K562 (cell line): ENCODE results near the gene ASCC2. TPM values are rescaled to one million over a fixed set of nuclear protein-coding genes. Genes with fewer than 3 reads are reported as not detected.
A peak's percentile ranks its signal among the peaks of the same experiment; 100 is the strongest.

Experiments used
- ATAC-seq: fragments of 200-7000 bp; cut with Tn5 transposase; 3 replicates; pipeline ENCODE4 v1.9.1; 2020; ENCODE audit warnings: moderate library complexity
- BruUV-seq: library from RNA; stranded (reverse); fragments of 400-500 nt; replicated peaks from 2 replicates; lab custom pipeline; 2021; lab: Mats Ljungman, UMichigan
- CTCF ChIA-PET: fragments of 300-600 bp; formaldehyde crosslinking; extraction: SDS; loops from one replicate; lab custom pipeline; 2021; ENCODE audit warnings: low intra/inter-chr PET ratio; lab: Yijun Ruan, JAX
- POLR2A ChIA-PET: fragments of 300-600, 350-650 bp; sonication (Branson Sonifier 250); formaldehyde crosslinking; extraction: SDS; loops from one replicate; lab custom pipeline; 2021; ENCODE audit warnings: antibody characterized with exemption, inconsistent platforms; lab: Yijun Ruan, JAX
- DNase-seq, 4 experiments: peaks; one replicate each; pipeline versions ENCODE4 v3.0.0 to v3.0.0-alpha.2; 2011 to 2018; ENCODE audit warnings: low spot score in 3 of 4, mixed read lengths in 3 of 4; ENCODE audit errors: extremely low read depth in 1 of 4
- FAIRE-seq: peaks from 2 replicates; lab custom pipeline; 2011; peaks lifted over from hg19 to GRCh38; lab: Jason Lieb, UNC
- H2AFZ ChIP-seq: 2 replicates; pipeline ENCODE4 v1.6.0; 2011; ENCODE audit warnings: low read depth, low read length, control low read depth, inconsistent platforms
- H3K27ac ChIP-seq: fragments of 200-600 bp; 3 replicates; pipeline ENCODE4 v1.8.0; 2011; ENCODE audit warnings: low read depth, mild to moderate bottlenecking, control low read depth, inconsistent platforms, low read length, moderate library complexity, mixed read lengths; ENCODE audit errors: extremely low read depth
- H3K27me3 ChIP-seq, 2 experiments: fragments of 300-600 bp in 1 of 2; 2 replicates in 1 of 2; 3 replicates in 1 of 2; pipeline versions ENCODE4 v1.6.0 to v1.8.0; 2011; ENCODE audit warnings: inconsistent platforms in 2 of 2, low read length in 2 of 2, mild to moderate bottlenecking in 1 of 2, mixed read lengths in 1 of 2, moderate library complexity in 1 of 2; ENCODE audit not compliant: control insufficient read depth in 2 of 2, insufficient read depth in 2 of 2
- H3K36me3 ChIP-seq: fragments of 300-600 bp; 3 replicates; pipeline ENCODE4 v1.8.0; 2011; ENCODE audit warnings: mild to moderate bottlenecking, low read length, inconsistent platforms; ENCODE audit not compliant: control insufficient read depth, insufficient read depth
- H3K4me1 ChIP-seq, 2 experiments: fragments of 200-600 bp in 1 of 2; replicated peaks in 1 of 2; 2 replicates in 1 of 2; 3 replicates in 1 of 2; pipeline versions ENCODE4 v1.5.1 to v1.8.0; 2011; ENCODE audit warnings: inconsistent platforms in 2 of 2, low read length in 2 of 2, mild to moderate bottlenecking in 1 of 2, mixed read lengths in 1 of 2, moderate library complexity in 1 of 2; ENCODE audit not compliant: control insufficient read depth in 2 of 2, insufficient read depth in 2 of 2
- H3K4me2 ChIP-seq: 2 replicates; pipeline ENCODE4 v1.6.1; 2011; ENCODE audit warnings: low read length, control low read depth, inconsistent platforms, mixed read lengths; ENCODE audit not compliant: insufficient read depth
- H3K4me3 ChIP-seq: fragments of 200-600 bp; sonication (generic), shearing (Covaris generic); 2 replicates; pipeline ENCODE4 v1.5.1; 2016; ENCODE audit warnings: control low read depth, inconsistent platforms
- H3K79me2 ChIP-seq: fragments of 200-600 bp; 3 replicates; pipeline ENCODE4 v1.8.0; 2011; ENCODE audit warnings: low read length, inconsistent platforms; ENCODE audit not compliant: control insufficient read depth, insufficient read depth
- H3K9ac ChIP-seq, 2 experiments: 2 replicates each; pipeline versions ENCODE4 v1.6.0 to v1.6.1; 2011; ENCODE audit warnings: low read depth in 2 of 2, low read length in 2 of 2, control low read depth in 1 of 2, inconsistent platforms in 1 of 2, mild to moderate bottlenecking in 1 of 2, mixed read lengths in 1 of 2; ENCODE audit not compliant: insufficient read depth in 1 of 2
- H3K9me1 ChIP-seq: one replicate; pipeline ENCODE4 v1.6.0; 2011; ENCODE audit warnings: inconsistent platforms, mild to moderate bottlenecking, low read length, moderate library complexity; ENCODE audit not compliant: control insufficient read depth, insufficient read depth
- H3K9me3 ChIP-seq: replicated peaks from 2 replicates; pipeline ENCODE4 v1.5.1; 2011; ENCODE audit warnings: low read depth, low read length, inconsistent platforms; ENCODE audit not compliant: control insufficient read depth, insufficient read depth
- H4K20me1 ChIP-seq: replicated peaks from 2 replicates; pipeline ENCODE4 v1.6.1; 2011; ENCODE audit warnings: low read length, inconsistent platforms, mixed read lengths; ENCODE audit not compliant: control insufficient read depth, insufficient read depth
- ARID2 ChIP-seq: fragments of 450-650 bp; IDR thresholded peaks from 2 replicates; pipeline ENCODE4 v1.6.1; 2017; ENCODE audit warnings: antibody characterized with exemption, mild to moderate bottlenecking
- CEBPB ChIP-seq: fragments of 450-650 bp; IDR thresholded peaks from 2 replicates; pipeline ENCODE4 v1.6.1; 2016; ENCODE audit warnings: missing genetic modification characterization, missing compliant biosample characterization
- NCOR1 ChIP-seq: fragments of 450-650 bp; IDR thresholded peaks from 2 replicates; pipeline ENCODE4 v1.6.1; 2016; ENCODE audit warnings: mild to moderate bottlenecking, moderate library complexity
- NFE2L1 ChIP-seq: fragments of 450-650 bp; IDR thresholded peaks from 2 replicates; pipeline ENCODE4 v1.6.1; 2016; ENCODE audit warnings: missing genetic modification characterization, low read depth, mild to moderate bottlenecking, missing compliant biosample characterization, moderate library complexity, borderline replicate concordance
- OTX1 ChIP-seq: fragments of 450-650 bp; formaldehyde crosslinking; IDR thresholded peaks from 2 replicates; pipeline ENCODE4 v1.4.0; 2022; ENCODE audit warnings: mild to moderate bottlenecking
- SIRT6 ChIP-seq: IDR thresholded peaks from one replicate; pipeline ENCODE4 v1.6.1; 2012; ENCODE audit warnings: low read depth, mild to moderate bottlenecking, control low read depth, inconsistent platforms, low read length, moderate library complexity
- SMARCC2 ChIP-seq: fragments of 450-650 bp; IDR thresholded peaks from 2 replicates; pipeline ENCODE4 v1.6.1; 2017; ENCODE audit warnings: antibody characterized with exemption, moderate library complexity, mild to moderate bottlenecking, low read depth
- TFAP4 ChIP-seq: sonication (generic); formaldehyde crosslinking; IDR thresholded peaks from 2 replicates; pipeline ENCODE4 v1.8.0; 2022; ENCODE audit warnings: missing genetic modification reagents, mild to moderate bottlenecking, moderate library complexity, borderline replicate concordance
- TGIF2 ChIP-seq: sonication (generic); formaldehyde crosslinking; IDR thresholded peaks from 2 replicates; pipeline ENCODE4 v1.8.1; 2022; ENCODE audit warnings: mild to moderate bottlenecking, missing genetic modification reagents, moderate library complexity
- ZFX ChIP-seq: sonication (generic); formaldehyde crosslinking; IDR thresholded peaks from 2 replicates; pipeline ENCODE4 v1.8.0; 2022; ENCODE audit warnings: mild to moderate bottlenecking, missing genetic modification reagents, moderate library complexity
- ZNF436 ChIP-seq: fragments of 250-450, 450-650 bp; sonication (Bioruptor Pico); formaldehyde crosslinking; IDR thresholded peaks from 2 replicates; pipeline ENCODE4 v1.7.0; 2020; ENCODE audit warnings: mild to moderate bottlenecking
- ZNF583 ChIP-seq: fragments of 250-450 bp; sonication (Bioruptor Pico); IDR thresholded peaks from 2 replicates; pipeline ENCODE4 v1.4.0; 2020
- ZNF717 ChIP-seq: fragments of 250-450 bp; sonication (Bioruptor Pico); IDR thresholded peaks from 2 replicates; pipeline ENCODE4 v1.5.0; 2021
- WGBS: fragments of 100-300 bp; shearing (Covaris generic); methylation state at CpG from one replicate; pipeline ENCODE4 v1.1.6; 2016; ENCODE audit warnings: low coverage, mixed read lengths; ENCODE audit not compliant: insufficient coverage; ENCODE audit errors: missing lambda C conversion rate; 5-methylcytosine and 5-hydroxymethylcytosine counted together
- in situ Hi-C: fragments of 300-500 bp; cut with MboI; formaldehyde crosslinking; loops from 4 replicates; pipeline ENCODE4 v1.15.0; 2018; ENCODE audit warnings: inconsistent platforms, mixed read lengths
- intact Hi-C: fragments of 100-400 bp; cut with micrococcal nuclease; formaldehyde crosslinking; loops from 2 replicates; pipeline ENCODE4 v1.14.2; 2022
- polyA plus RNA-seq, 8 experiments: library from polyadenylated mRNA; depleted of rRNA in 4 of 8; stranded (reverse) in 5 of 8; unstranded in 3 of 8; fragments of >200 nt; fragmentation: Nextera tagmentation in 2 of 8; fragmentation: Illumina TruSeq in 1 of 8; extraction: Ambion mirVana in 2 of 8; extraction: Trizol in 1 of 8; gene quantifications; 2 replicates each; pipeline versions ENCODE4 v1.2.1 to v1.2.3, GENCODE V29; 2011 to 2014; ENCODE audit warnings: inconsistent platforms in 1 of 8, missing spikeins in 1 of 8
- total RNA-seq, 7 experiments: library from RNA; depleted of rRNA in 6 of 7; stranded (reverse); fragments of >200 nt in 6 of 7; fragmentation: Illumina TruSeq in 2 of 7; extraction: Trizol in 2 of 7; gene quantifications; 2 replicates each; pipeline versions ENCODE4 v1.2.1 to v1.2.3, GENCODE V29; 2011 to 2021; ENCODE audit warnings: low replicate concordance in 1 of 7
- TF ChIP-seq, protein P1 (sequence below): fragments of 250-450 bp; sonication (Bioruptor Pico); IDR thresholded peaks from 2 replicates; pipeline ENCODE4 v1.4.0; 2020; ENCODE audit warnings: mild to moderate bottlenecking, moderate library complexity, borderline replicate concordance
- TF ChIP-seq, protein P2 (sequence below), 2 experiments: fragments of 450-650 bp; IDR thresholded peaks; 2 replicates each; pipeline ENCODE4 v1.6.1; 2016
- TF ChIP-seq, protein P3 (sequence below): fragments of 250-450 bp; sonication (Bioruptor Pico); IDR thresholded peaks from 2 replicates; pipeline ENCODE4 v1.5.0; 2021

Gene ASCC2
- total and polyA plus RNA-seq, 9 of the 15 experiments (the other 6 are each of a cell fraction or from before 2014, with no cell fraction given) = 4.0 to 46.7 (median 26.8) TPM

GRCh38 chr22:29758959-29759358 lies 79.1 kb downstream of the ASCC2 start:
- CTCF ChIA-PET = interaction anchor here (0.6 kb wide), 1 partner anchor 125 kb away, joined by 3 read pairs; no protein-coding TSS in a partner anchor
- FAIRE-seq = no peak
- 49% methylated on average over 5 of the region's 5 CpGs for WGBS

More at GRCh38 chr22:29758959-29759358, 79.1 kb downstream of the ASCC2 start:
- no peak overlapping the region for H3K4me2 ChIP-seq
- no peaks in the 10 kb centered on the region for H3K9me1 ChIP-seq
- no peak overlapping the region for H2AFZ ChIP-seq
- H3K27ac ChIP-seq = no peak overlapping the region
- in situ Hi-C loops (no loop called here), intact Hi-C loops (no loop called here)
- peak overlapping the region in 1 of 2 experiments; percentile 45; a peak in 1 of 4 replicates for H3K9ac ChIP-seq
- TF ChIP-seq, protein P1, sequence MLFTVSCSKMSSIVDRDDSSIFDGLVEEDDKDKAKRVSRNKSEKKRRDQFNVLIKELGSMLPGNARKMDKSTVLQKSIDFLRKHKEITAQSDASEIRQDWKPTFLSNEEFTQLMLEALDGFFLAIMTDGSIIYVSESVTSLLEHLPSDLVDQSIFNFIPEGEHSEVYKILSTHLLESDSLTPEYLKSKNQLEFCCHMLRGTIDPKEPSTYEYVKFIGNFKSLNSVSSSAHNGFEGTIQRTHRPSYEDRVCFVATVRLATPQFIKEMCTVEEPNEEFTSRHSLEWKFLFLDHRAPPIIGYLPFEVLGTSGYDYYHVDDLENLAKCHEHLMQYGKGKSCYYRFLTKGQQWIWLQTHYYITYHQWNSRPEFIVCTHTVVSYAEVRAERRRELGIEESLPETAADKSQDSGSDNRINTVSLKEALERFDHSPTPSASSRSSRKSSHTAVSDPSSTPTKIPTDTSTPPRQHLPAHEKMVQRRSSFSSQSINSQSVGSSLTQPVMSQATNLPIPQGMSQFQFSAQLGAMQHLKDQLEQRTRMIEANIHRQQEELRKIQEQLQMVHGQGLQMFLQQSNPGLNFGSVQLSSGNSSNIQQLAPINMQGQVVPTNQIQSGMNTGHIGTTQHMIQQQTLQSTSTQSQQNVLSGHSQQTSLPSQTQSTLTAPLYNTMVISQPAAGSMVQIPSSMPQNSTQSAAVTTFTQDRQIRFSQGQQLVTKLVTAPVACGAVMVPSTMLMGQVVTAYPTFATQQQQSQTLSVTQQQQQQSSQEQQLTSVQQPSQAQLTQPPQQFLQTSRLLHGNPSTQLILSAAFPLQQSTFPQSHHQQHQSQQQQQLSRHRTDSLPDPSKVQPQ (CRISPR knock-in tag) = no peak
- TF ChIP-seq SIRT6 (no peak), NFE2L1 (tag) (no peak), NCOR1 (no peak), TGIF2 (CRISPR knock-in tag) (no peak), OTX1 (CRISPR knock-in tag) (no peak), ZFX (CRISPR knock-in tag) (no peak), CEBPB (no peak), ARID2 (no peak), ZNF583 (no peak), SMARCC2 (no peak), ZNF436 (CRISPR knock-in tag) (no peak), ZNF717 (CRISPR knock-in tag) (no peak), TFAP4 (CRISPR knock-in tag) (no peak)
- TF ChIP-seq, protein P2, sequence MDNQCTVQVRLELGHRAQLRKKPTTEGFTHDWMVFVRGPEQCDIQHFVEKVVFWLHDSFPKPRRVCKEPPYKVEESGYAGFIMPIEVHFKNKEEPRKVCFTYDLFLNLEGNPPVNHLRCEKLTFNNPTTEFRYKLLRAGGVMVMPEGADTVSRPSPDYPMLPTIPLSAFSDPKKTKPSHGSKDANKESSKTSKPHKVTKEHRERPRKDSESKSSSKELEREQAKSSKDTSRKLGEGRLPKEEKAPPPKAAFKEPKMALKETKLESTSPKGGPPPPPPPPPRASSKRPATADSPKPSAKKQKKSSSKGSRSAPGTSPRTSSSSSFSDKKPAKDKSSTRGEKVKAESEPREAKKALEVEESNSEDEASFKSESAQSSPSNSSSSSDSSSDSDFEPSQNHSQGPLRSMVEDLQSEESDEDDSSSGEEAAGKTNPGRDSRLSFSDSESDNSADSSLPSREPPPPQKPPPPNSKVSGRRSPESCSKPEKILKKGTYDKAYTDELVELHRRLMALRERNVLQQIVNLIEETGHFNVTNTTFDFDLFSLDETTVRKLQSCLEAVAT (IDR thresholded peaks at IDR 0.05) = no peak
- TF ChIP-seq, protein P3, sequence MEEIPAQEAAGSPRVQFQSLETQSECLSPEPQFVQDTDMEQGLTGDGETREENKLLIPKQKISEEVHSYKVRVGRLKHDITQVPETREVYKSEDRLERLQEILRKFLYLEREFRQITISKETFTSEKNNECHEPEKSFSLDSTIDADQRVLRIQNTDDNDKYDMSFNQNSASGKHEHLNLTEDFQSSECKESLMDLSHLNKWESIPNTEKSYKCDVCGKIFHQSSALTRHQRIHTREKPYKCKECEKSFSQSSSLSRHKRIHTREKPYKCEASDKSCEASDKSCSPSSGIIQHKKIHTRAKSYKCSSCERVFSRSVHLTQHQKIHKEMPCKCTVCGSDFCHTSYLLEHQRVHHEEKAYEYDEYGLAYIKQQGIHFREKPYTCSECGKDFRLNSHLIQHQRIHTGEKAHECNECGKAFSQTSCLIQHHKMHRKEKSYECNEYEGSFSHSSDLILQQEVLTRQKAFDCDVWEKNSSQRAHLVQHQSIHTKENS (CRISPR knock-in tag) = no peak
- BruUV-seq = no TSS peak
- no peaks in the 10 kb centered on the region for H3K79me2 ChIP-seq
- no peaks in the 10 kb centered on the region for H4K20me1 ChIP-seq
- H3K4me3 ChIP-seq = no peak overlapping the region
- H3K9me3 ChIP-seq = no peaks in the 10 kb centered on the region
- no peaks in the 10 kb centered on the region for H3K36me3 ChIP-seq
- no peak for DNase-seq
- no peak for ATAC-seq
- POLR2A ChIA-PET = no interaction called here
- no peaks in the 10 kb centered on the region; a peak in 1 of 5 replicates for H3K4me1 ChIP-seq
- no peaks in the 10 kb centered on the region for H3K27me3 ChIP-seq
